ENCODE data around the gene PRELP. TPM values are rescaled to one million over a fixed set of nuclear protein-coding genes. Genes with fewer than 3 reads are reported as not detected.

The PRELP gene
- total and polyA plus RNA-seq, 2 of the 8 experiments (the other 6 are each of a cell fraction or from before 2014, with no cell fraction given), result 0.13 to 0.23 TPM

DNA sequence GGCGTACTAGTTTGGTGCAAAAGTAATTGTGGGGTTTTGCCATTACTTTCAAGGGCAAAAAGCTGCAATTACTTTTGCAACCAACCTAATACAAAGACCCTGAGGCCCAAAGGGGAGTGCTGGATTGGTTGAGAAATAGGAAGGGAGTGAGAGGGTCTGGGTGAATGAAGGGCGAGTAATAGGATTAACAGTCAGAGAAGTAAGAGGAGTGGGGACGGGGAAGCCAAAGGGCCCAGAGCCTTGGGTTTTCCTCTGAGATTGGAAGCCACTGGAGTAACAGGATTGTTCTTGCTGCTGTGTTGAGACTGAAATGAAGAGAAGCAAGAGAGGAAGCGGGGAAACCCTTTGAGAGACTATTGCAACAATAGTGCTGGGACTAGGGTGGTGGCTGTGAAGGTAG, 19.0 kb upstream of the PRELP start:
- no peak overlapping the region for H2BK20ac ChIP-seq (ENCODE audit: low read length)
- H3K27ac ChIP-seq (ENCODE audit: low read depth, low read length), result no peak overlapping the region
- no peak overlapping the region for H2BK15ac ChIP-seq (ENCODE audit: low read length)
- DNase-seq (ENCODE audit: low read depth in 1 of 2, low spot score in 2 of 2) (no peak), FAIRE-seq (no peak)
- no peak overlapping the region for H3K23ac ChIP-seq (ENCODE audit: insufficient read length)
- H3K14ac ChIP-seq (ENCODE audit: insufficient read length), result no peak overlapping the region
- 76% methylated on average over 4 of the region's 4 CpGs; no CpG with 5 or more reads in 1 of the 2 experiments for whole genome bisulfite sequencing, 2 experiments (ENCODE audit: extremely low coverage in 1 of 2, insufficient coverage in 1 of 2, insufficient read length in 1 of 2, insufficient replicate concordance in 2 of 2, low coverage in 1 of 2, low lambda C conversion rate in 2 of 2, missing lambda C conversion rate in 1 of 2)
- H2BK12ac ChIP-seq (ENCODE audit: low read depth, low read length), result no peak overlapping the region
- no peak overlapping the region for H3K9ac ChIP-seq (replicated peaks in 1 of 4; ENCODE audit: extremely low read depth in 1 of 4, low read depth in 3 of 4, low read length in 3 of 4)
- H4K20me1 ChIP-seq (replicated peaks in 1 of 2; ENCODE audit: control insufficient read depth in 1 of 2, insufficient read depth in 2 of 2, low read length in 2 of 2), result no peaks in the 10 kb centered on the region
- 0 out of 2 replicates have a peak overlapping the region, but pooled peaks have one; percentile 15 for H2AFZ ChIP-seq (ENCODE audit: low read length)
- H3K18ac ChIP-seq (ENCODE audit: extremely low read depth, low read length), result no peak overlapping the region
- H3K27me3 ChIP-seq (replicated peaks in 1 of 4; ENCODE audit: control insufficient read depth in 3 of 4, extremely low read depth in 1 of 4, insufficient read depth in 3 of 4, low read length in 3 of 4), result no peaks in the 10 kb centered on the region
- H2AK5ac ChIP-seq (ENCODE audit: low read depth, low read length), result no peak overlapping the region
- no peak overlapping the region for H3K56ac ChIP-seq (replicated peaks; ENCODE audit: insufficient read length, low read depth, low read length)
- H2BK120ac ChIP-seq (replicated peaks; ENCODE audit: low read depth, low read length), result no peak overlapping the region
- H3K4me2 ChIP-seq (ENCODE audit: insufficient read depth in 1 of 2, low read depth in 2 of 2, low read length in 2 of 2), result no peak overlapping the region
- H4K5ac ChIP-seq (ENCODE audit: insufficient read length, low read depth, low read length), result no peak overlapping the region
- ChIA-PET CTCF (ENCODE audit: partially characterized antibody) (interaction anchor here (1.0 to 1.7 kb wide), 7 partner anchors 10 to 184 kb away, joined by 3 to 9 read pairs (median 4); no protein-coding TSS in a partner anchor), POLR2A (ENCODE audit: partially characterized antibody) (no interaction called here)
- H3K4me3 ChIP-seq (ENCODE audit: extremely low read depth in 1 of 4, insufficient read depth in 2 of 4, low read depth in 3 of 4, low read length in 4 of 4), result no peak overlapping the region
- H4K8ac ChIP-seq (ENCODE audit: extremely low read depth, insufficient read depth, low read length), result no peak overlapping the region
- no peaks in the 10 kb centered on the region for H3K4me1 ChIP-seq (replicated peaks in 1 of 4; ENCODE audit: control insufficient read depth in 3 of 4, insufficient read depth in 4 of 4, low read length in 3 of 4)
- H3K9me3 ChIP-seq (ENCODE audit: insufficient read depth in 2 of 2, low read depth in 1 of 2, low read length in 1 of 2), result no peaks in the 10 kb centered on the region
- H3K79me2 ChIP-seq (ENCODE audit: control insufficient read depth in 1 of 2, insufficient read depth in 2 of 2, low read length in 2 of 2), result no peaks in the 10 kb centered on the region
- H3K23me2 ChIP-seq (ENCODE audit: low read depth, low read length), result no peaks in the 10 kb centered on the region
- no peak overlapping the region for H3K4ac ChIP-seq (replicated peaks; ENCODE audit: insufficient read length, low read depth, low read length)
- no peak overlapping the region for H2BK5ac ChIP-seq (ENCODE audit: low read depth, low read length)
- no peaks in the 10 kb centered on the region for H3K79me1 ChIP-seq (ENCODE audit: low read depth, low read length)
- no peaks in the 10 kb centered on the region for H3K36me3 ChIP-seq (ENCODE audit: control insufficient read depth in 2 of 4, insufficient read depth in 4 of 4, low read length in 3 of 4)
- no peak overlapping the region for H4K91ac ChIP-seq (replicated peaks; ENCODE audit: insufficient read length, low read length)
- TF ChIP-seq BRCA1 (IDR thresholded peaks at IDR 0.05; ENCODE audit: low read depth, low read length), result no peak
- TF ChIP-seq CBX5 (IDR thresholded peaks at IDR 0.05; ENCODE audit: low read depth, low read length), result no peak
- TF ChIP-seq POLR2A (IDR thresholded peaks at IDR 0.05; ENCODE audit: control extremely low read depth in 1 of 2, low read depth in 2 of 2, low read length in 2 of 2), result no peak
- TF ChIP-seq, protein P1, sequence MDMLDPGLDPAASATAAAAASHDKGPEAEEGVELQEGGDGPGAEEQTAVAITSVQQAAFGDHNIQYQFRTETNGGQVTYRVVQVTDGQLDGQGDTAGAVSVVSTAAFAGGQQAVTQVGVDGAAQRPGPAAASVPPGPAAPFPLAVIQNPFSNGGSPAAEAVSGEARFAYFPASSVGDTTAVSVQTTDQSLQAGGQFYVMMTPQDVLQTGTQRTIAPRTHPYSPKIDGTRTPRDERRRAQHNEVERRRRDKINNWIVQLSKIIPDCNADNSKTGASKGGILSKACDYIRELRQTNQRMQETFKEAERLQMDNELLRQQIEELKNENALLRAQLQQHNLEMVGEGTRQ (IDR thresholded peaks at IDR 0.05; ENCODE audit: low read length), result no peak
- TF ChIP-seq HDAC2 (IDR thresholded peaks at IDR 0.05; ENCODE audit: borderline replicate concordance in 1 of 2, low read depth in 2 of 2, low read length in 2 of 2), result no peak
- TF ChIP-seq KDM1A (IDR thresholded peaks at IDR 0.05; ENCODE audit: borderline replicate concordance, low read length), result no peak
- TF ChIP-seq KDM5A (IDR thresholded peaks at IDR 0.05; ENCODE audit: low read length), result no peak
- no peak for TF ChIP-seq CTBP2 (IDR thresholded peaks at IDR 0.05; ENCODE audit: borderline replicate concordance, insufficient read depth, insufficient read length, low read length)
- no peak for TF ChIP-seq YY1 (IDR thresholded peaks at IDR 0.05; ENCODE audit: low read depth, low read length)
- TF ChIP-seq, protein P2, sequence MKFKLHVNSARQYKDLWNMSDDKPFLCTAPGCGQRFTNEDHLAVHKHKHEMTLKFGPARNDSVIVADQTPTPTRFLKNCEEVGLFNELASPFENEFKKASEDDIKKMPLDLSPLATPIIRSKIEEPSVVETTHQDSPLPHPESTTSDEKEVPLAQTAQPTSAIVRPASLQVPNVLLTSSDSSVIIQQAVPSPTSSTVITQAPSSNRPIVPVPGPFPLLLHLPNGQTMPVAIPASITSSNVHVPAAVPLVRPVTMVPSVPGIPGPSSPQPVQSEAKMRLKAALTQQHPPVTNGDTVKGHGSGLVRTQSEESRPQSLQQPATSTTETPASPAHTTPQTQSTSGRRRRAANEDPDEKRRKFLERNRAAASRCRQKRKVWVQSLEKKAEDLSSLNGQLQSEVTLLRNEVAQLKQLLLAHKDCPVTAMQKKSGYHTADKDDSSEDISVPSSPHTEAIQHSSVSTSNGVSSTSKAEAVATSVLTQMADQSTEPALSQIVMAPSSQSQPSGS (IDR thresholded peaks at IDR 0.05; ENCODE audit: low read length), result no peak
- TF ChIP-seq NRF1 (IDR thresholded peaks at IDR 0.05; ENCODE audit: low read depth, low read length), result no peak
